IgD-negative memory B cell (primary cell): ENCODE measurements around the gene GALE. TPM values are rescaled to one million over a fixed set of nuclear protein-coding genes. Genes with fewer than 3 reads are reported as not detected.

Experiments
- H3K27ac Mint-ChIP-seq, 3 donors: one replicate each; pipeline ENCODE4 v1.8.0; 2020 to 2022; ENCODE audit warnings: mild to moderate bottlenecking in 3 of 3, mixed read lengths in 3 of 3, moderate library complexity in 1 of 3
- H3K27me3 Mint-ChIP-seq: one replicate; pipeline ENCODE4 v1.8.0; 2021; ENCODE audit warnings: mixed read lengths
- H3K36me3 Mint-ChIP-seq: one replicate; pipeline ENCODE4 v1.8.0; 2020; ENCODE audit warnings: mild to moderate bottlenecking, mixed read lengths
- H3K4me1 Mint-ChIP-seq, 3 donors: one replicate each; pipeline ENCODE4 v1.8.0; 2020 to 2022; ENCODE audit warnings: mixed read lengths in 3 of 3, mild to moderate bottlenecking in 1 of 3
- H3K4me3 Mint-ChIP-seq, 4 donors: one replicate each; pipeline ENCODE4 v1.8.0; 2020 to 2022; ENCODE audit warnings: mild to moderate bottlenecking in 4 of 4, mixed read lengths in 4 of 4, moderate library complexity in 3 of 4
- H3K9me3 Mint-ChIP-seq, 3 donors: one replicate each; pipeline ENCODE4 v1.8.0; 2020 to 2021; ENCODE audit warnings: mixed read lengths in 3 of 3, mild to moderate bottlenecking in 1 of 3
- polyA plus RNA-seq: library from polyadenylated mRNA; unstranded; fragments of 300-500 nt; fragmentation: Illumina TruSeq; gene quantifications from one replicate; pipeline ENCODE4 v1.2.3, GENCODE V29; 2021

GALE gene
- polyA plus RNA-seq, 1 donor from 2014 or later = 8.0 TPM

DNA sequence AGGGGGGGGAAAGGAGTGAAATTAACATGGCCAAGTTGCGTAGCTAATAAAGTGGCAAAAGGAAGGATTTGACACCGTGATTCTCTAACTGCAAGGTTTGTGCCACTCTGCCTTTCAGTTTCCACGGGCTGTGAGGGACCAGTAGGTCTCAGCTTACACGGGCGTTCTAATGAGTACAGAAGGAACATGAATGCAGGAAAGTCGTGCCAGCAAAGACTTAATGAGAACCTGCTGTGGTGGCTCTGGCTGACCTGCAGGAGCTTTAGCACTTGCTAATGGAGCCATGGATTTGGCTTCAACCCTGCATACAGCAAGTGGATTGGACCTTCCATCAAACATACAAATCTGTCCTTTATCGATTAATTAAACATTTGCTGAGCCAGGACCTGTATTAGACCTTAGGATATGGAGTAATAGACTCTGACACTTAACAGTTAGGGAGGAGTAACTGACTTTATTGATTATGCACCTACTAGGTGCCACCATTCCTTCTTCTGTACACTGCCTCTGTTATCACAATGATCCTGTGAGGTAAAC lies 37.4 kb downstream of the GALE start:
- Mint-ChIP-seq H3K4me1 (peaks cover 3 to 5% (median 4%) of the 10 kb centered on the region in 3 donors), H3K27me3 (no peaks in the 10 kb centered on the region), H3K36me3 (peaks cover 2% of the 10 kb centered on the region), H3K4me3 (no peak overlapping the region), H3K27ac (peak overlapping the region in 1 of 3 donors; percentile 86), H3K9me3 (no peaks in the 10 kb centered on the region)

DNA sequence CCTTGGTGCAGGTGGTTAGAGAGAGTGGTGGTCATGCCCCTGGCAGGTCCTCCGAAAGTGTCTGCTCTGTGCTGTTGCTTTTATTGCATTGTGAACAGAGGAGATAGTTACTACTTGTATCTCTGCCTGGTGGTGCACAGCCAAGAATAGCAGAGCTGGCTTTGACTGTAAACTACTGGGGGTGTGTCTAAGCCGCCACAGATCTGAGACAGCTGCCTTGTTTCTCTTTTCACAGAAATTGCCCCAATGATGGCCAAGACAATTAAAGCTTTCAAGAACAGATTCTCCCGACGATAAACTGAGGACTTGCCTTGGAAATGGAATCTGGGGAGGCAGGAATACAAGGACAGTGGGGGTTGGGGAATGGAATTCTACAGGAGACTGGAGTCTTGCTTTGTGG lies 41.3 kb downstream of the GALE start:
- Mint-ChIP-seq H3K36me3 (peaks cover 2% of the 10 kb centered on the region), H3K27ac (no peak overlapping the region), H3K9me3 (no peaks in the 10 kb centered on the region), H3K4me1 (peaks cover 3 to 5% (median 4%) of the 10 kb centered on the region in 3 donors), H3K4me3 (no peak overlapping the region), H3K27me3 (no peaks in the 10 kb centered on the region)

DNA sequence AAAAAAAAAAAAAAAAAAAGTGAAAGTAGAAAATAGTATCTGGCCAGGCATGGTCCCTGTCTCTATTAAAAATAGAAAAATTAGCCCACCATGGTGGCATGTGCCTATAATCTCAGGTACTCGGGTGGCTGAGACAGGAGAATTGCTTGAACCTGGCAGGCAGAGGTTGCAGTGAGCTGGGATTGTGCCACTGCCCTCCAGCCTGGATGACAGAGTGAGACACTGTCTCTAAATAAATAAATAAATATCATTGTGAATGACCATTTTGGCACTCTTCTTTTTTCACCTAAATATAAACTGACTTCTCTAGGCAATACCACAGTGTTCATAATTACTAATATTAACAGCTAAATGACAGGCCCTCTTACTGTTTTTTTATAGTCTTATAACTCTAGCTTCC lies 42.7 kb downstream of the GALE start:
- H3K27ac Mint-ChIP-seq = no peak overlapping the region
- H3K27me3 Mint-ChIP-seq = no peaks in the 10 kb centered on the region
- H3K4me3 Mint-ChIP-seq = peak overlapping the region in 1 of 4 donors; percentile 60
- peaks cover 2% of the 10 kb centered on the region for H3K36me3 Mint-ChIP-seq
- H3K4me1 Mint-ChIP-seq = peaks cover 3 to 5% (median 4%) of the 10 kb centered on the region in 3 donors
- no peaks in the 10 kb centered on the region for H3K9me3 Mint-ChIP-seq

DNA sequence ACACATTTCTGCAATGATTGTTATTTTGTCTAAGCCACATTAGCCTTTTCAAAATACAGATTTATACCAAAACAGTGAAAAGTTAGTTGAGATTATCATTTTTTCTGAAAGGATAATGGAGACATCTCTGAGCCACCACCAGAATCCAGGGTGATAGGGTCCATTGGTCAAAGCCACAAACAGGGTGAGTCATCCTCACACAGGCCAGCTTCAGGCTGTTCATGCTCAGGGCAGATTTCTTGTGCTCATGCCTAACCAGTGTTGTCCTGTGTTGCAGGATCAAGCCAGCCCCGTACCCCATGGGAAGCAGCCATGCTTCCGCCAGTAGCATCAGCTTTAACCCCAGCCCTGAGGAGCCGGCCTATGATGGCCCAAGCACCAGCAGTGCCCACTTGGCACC lies 43.9 kb downstream of the GALE start:
- H3K27ac Mint-ChIP-seq = no peak overlapping the region
- H3K4me3 Mint-ChIP-seq = no peak overlapping the region
- H3K9me3 Mint-ChIP-seq = no peaks in the 10 kb centered on the region
- peaks cover 2% of the 10 kb centered on the region for H3K36me3 Mint-ChIP-seq
- H3K27me3 Mint-ChIP-seq = no peaks in the 10 kb centered on the region
- peaks cover under 1 to 4% (median 3%) of the 10 kb centered on the region in 3 donors for H3K4me1 Mint-ChIP-seq

DNA sequence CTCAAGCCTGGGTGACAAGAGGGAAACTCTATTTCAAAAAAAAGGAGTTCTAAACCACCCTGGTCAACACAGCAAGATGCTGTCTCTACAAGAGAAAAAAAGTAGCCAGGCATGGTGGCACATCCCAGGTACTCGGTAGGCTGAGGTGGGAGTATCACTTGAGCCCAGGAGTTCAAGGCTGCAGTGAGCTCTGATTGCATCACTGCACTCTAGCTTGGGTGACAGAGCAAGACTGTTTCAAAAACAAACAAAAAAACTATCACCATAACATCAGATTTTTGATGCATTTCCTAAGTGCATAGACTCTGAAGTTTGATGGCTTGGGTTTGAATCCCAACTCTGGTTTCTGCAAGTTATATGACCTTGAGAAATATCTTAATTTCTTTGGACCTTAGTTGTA lies 47.6 kb downstream of the GALE start:
- Mint-ChIP-seq H3K36me3 (peaks cover 4% of the 10 kb centered on the region), H3K27ac (no peak overlapping the region), H3K4me1 (peaks cover 11 to 25% (median 14%) of the 10 kb centered on the region in 3 donors), H3K9me3 (no peaks in the 10 kb centered on the region), H3K4me3 (no peak overlapping the region), H3K27me3 (no peaks in the 10 kb centered on the region)

DNA sequence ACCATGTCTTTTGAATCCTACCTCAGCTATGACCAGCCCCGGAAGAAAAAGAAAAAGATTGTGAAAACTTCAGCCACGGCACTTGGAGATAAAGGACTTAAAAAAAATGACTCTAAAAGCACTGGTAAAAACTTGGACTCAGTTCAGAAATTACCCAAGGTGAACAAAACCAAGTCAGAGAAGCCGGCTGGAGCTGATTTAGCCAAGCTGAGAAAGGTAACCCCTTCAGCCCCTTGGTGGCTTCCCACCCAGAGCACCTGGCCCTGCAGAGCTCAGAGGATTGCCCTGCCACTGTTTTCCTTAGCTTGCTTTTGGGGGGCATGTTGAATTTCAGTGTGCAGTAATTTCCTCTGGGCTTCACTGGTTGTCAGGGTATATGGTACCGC lies 48.7 kb downstream of the GALE start:
- Mint-ChIP-seq H3K4me1 (peaks cover 22 to 36% (median 24%) of the 10 kb centered on the region in 3 donors), H3K4me3 (no peak overlapping the region), H3K36me3 (peaks cover 4% of the 10 kb centered on the region), H3K27ac (peak overlapping the region in 1 of 3 donors; percentile 21), H3K9me3 (no peaks in the 10 kb centered on the region), H3K27me3 (no peaks in the 10 kb centered on the region)

DNA sequence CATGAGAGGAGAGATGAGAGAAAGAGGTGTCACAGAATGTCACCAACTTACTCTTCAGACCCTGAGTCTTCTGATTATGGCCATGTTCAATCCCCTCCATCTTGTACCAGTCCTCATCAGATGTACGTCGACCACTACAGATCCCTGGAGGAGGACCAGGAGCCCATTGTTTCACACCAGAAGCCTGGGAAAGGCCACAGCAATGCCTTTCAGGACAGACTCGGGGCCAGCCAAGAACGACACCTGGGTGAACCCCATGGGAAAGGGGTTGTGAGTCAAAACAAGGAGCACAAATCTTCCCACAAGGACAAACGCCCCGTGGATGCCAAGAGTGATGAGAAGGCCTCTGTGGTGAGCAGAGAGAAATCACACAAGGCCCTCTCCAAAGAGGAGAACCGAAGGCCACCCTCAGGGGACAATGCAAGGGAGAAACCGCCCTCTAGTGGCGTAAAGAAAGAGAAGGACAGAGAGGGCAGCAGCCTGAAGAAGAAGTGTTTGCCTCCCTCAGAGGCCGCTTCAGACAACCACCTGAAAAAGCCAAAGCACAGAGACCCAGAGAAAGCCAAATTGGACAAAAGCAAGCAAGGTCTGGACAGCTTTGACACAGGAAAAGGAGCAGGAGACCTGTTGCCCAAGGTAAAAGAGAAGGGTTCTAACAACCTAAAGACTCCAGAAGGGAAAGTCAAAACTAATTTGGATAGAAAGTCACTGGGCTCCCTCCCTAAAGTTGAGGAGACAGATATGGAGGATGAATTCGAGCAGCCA lies 49.3 kb downstream of the GALE start:
- peaks cover 26 to 39% (median 28%) of the 10 kb centered on the region in 3 donors for H3K4me1 Mint-ChIP-seq
- H3K4me3 Mint-ChIP-seq = peak overlapping the region in 1 of 4 donors; percentile 33
- no peaks in the 10 kb centered on the region for H3K27me3 Mint-ChIP-seq
- H3K36me3 Mint-ChIP-seq = peaks cover 4% of the 10 kb centered on the region
- H3K9me3 Mint-ChIP-seq = no peaks in the 10 kb centered on the region
- H3K27ac Mint-ChIP-seq = peak overlapping the region in 1 of 3 donors; percentile 21

DNA sequence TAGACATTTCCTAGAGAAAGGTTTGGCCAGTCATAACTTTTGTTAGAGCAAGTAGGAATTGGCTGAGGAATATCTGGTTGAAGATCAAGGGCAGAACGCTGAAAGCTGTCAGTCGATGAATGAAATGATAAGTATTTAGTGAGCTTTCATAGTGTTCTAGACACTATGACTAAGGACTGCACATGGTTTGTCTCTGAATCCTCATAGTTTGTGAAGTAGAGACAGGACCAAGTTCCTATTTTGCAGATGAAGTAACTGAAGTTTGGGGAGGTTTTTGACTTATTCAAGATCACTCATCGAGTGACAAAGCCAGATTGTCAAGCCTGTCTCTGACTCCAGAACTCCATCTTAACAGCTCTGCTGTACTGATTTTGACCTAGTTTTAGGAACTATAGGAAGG lies 52.5 kb downstream of the GALE start:
- peaks cover 33 to 54% (median 41%) of the 10 kb centered on the region in 3 donors for H3K4me1 Mint-ChIP-seq
- H3K9me3 Mint-ChIP-seq = no peaks in the 10 kb centered on the region
- peak overlapping the region in 2 of 3 donors; percentile 6 to 34 for H3K27ac Mint-ChIP-seq
- peaks cover 4% of the 10 kb centered on the region for H3K36me3 Mint-ChIP-seq
- H3K27me3 Mint-ChIP-seq = no peaks in the 10 kb centered on the region
- H3K4me3 Mint-ChIP-seq = peak overlapping the region in 2 of 4 donors; percentile 20 to 84

Other genes starting within 250 kb of the GALE start
- 74.0 TPM for gene ID3, start 241.3 kb downstream of the GALE start, polyA plus RNA-seq
- gene RPL11, start 108.9 kb downstream of the GALE start, polyA plus RNA-seq = 1,607 TPM
- gene ELOA, start 57.3 kb downstream of the GALE start, polyA plus RNA-seq = 100 TPM
- gene PITHD1, start 22.3 kb downstream of the GALE start, polyA plus RNA-seq = 73.6 TPM
- gene LYPLA2, start 9.6 kb downstream of the GALE start, polyA plus RNA-seq = 96.5 TPM
- 28.3 TPM for gene HMGCL, start 24.7 kb upstream of the GALE start, polyA plus RNA-seq
- gene FUCA1, start 67.5 kb upstream of the GALE start, polyA plus RNA-seq = 14.7 TPM
- 52.1 TPM for gene CNR2, start 112.6 kb upstream of the GALE start, polyA plus RNA-seq
- gene PNRC2, start 159.1 kb upstream of the GALE start, polyA plus RNA-seq = 143 TPM
- gene SRSF10, start 179.6 kb upstream of the GALE start, polyA plus RNA-seq = 116 TPM